GM21515 (cell line): Measurements from ENCODE around the gene RFC1.
"Not testable (repeated sequence)": the region's sequence is repeated elsewhere in the genome, so short reads cannot be mapped to it uniquely, and the experiment has no call there.

Experiments
- ATAC-seq: cut with Tn5 transposase; IDR thresholded peaks from one replicate; pipeline ENCODE4 v1.9.1; 2021; ENCODE audit not compliant: unreplicated experiment

The RFC1 gene, protein sequence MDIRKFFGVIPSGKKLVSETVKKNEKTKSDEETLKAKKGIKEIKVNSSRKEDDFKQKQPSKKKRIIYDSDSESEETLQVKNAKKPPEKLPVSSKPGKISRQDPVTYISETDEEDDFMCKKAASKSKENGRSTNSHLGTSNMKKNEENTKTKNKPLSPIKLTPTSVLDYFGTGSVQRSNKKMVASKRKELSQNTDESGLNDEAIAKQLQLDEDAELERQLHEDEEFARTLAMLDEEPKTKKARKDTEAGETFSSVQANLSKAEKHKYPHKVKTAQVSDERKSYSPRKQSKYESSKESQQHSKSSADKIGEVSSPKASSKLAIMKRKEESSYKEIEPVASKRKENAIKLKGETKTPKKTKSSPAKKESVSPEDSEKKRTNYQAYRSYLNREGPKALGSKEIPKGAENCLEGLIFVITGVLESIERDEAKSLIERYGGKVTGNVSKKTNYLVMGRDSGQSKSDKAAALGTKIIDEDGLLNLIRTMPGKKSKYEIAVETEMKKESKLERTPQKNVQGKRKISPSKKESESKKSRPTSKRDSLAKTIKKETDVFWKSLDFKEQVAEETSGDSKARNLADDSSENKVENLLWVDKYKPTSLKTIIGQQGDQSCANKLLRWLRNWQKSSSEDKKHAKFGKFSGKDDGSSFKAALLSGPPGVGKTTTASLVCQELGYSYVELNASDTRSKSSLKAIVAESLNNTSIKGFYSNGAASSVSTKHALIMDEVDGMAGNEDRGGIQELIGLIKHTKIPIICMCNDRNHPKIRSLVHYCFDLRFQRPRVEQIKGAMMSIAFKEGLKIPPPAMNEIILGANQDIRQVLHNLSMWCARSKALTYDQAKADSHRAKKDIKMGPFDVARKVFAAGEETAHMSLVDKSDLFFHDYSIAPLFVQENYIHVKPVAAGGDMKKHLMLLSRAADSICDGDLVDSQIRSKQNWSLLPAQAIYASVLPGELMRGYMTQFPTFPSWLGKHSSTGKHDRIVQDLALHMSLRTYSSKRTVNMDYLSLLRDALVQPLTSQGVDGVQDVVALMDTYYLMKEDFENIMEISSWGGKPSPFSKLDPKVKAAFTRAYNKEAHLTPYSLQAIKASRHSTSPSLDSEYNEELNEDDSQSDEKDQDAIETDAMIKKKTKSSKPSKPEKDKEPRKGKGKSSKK

DNA sequence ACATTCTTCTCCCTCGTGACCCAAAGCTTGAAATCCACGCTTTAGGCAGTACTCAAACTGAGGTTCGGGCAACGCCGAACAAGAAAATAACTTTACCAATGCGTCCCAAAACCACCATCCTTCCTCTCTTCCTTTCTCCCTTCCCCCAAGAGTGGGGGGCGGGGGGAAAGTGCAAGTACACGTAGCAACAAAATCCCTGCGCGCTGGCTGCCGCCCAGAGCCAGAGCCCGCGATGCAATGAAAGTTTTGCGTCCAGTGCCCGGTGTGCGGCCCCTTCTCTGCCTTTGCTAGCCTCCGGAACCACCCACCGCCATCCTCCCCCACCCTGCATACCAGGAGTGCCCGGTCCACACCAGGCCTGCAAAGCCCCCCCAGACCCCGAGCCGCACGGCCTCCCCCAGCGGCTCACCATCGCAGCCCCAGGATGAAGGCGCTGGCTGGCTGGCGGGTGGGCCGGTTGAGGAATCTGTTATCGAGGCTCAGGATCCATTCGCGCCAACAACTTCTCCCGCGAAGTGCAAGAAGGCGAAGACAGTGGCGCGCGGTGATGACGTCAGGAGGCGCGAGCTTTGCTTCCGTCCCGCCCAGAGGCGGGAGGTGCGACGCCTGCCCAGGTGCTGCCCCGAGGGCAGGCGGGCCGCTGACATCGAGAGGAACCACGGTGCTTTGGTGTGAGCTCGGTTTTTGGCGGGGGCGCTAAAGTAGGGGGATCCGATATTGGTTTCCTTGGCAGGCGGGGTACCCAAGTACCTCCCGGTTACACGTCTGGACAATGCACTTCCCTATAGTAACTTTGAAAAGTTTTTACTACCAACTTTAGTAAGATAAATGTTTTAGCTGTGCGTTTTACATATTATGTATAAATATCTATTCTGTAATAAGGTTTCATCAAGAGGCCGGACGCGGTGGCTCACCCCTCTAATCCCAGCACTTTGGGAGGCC lies at the start of gene RFC1:
Gene RFC1, minus strand, starts transcription at position 533 of the 942 bp plus-strand sequence. Its CDS starts 121 bp downstream, at position 412.
- ATAC-seq, result peak; percentile 81

DNA sequence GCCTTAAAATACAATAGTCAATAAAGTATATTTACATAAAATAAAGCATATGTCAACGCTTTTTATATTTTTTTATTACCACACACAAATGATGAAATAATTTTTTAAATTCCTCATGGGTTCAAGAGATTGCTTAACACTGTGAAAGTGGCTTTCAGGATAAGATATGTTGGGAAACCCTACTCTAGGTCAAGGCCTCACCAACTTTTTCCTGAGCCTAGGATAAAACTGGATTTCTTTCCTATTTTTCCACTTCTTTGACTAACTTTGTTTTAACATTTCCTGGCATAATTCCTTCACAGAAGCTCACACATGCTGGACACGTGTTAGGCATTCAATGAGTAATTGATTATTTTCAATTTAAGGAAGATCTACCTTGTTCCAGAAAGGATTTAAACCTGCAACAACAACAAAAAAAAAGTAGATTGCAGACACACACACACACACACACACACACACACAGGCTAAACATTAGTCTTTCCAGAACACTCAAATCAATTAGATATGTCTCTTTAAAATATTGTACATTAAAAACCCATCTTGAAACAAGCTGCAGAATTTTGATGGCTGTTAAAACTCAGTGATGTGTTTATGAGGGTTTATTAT lies 49.6 kb upstream of the RFC1 start:
- no peak for ATAC-seq

DNA sequence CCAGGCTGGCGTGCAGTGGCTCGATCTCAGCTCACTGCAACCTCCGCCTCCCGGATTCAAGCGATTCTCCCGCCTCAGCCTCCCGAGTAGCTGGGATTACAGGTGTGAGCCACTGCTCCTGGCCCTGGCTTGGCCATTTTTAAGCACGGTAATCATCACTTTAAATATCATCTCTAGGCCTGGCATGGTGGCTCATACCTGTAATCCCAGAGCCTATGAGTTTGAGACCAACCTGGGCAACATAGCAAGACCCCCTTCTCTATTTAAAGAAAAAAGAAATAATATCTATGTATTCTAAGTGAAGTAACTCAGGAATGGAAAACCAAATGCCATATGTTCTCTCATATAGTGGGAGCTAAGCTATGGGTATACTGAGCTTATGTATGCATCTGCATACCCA lies 45.4 kb upstream of the RFC1 start:
- ATAC-seq, result not testable (repeated sequence)

DNA sequence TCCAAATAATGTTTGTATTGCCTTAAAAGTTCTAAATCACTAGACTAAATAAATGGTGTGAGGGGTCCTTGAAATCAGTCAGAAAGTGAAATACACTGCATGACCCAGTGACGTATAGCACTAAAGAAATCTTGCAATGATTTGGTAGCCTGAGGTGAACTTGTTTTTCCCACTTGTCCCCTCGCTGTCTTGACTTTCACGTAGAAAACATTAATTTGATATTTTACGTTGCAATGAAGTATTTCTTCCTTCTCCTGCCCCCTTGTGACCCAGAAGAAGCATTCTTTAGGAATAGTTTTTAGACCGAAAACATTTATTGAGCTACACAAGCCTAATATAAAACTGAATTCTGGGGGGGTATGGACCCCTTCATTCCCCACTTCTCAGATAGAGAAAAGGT lies 44.3 kb upstream of the RFC1 start:
- no peak for ATAC-seq

DNA sequence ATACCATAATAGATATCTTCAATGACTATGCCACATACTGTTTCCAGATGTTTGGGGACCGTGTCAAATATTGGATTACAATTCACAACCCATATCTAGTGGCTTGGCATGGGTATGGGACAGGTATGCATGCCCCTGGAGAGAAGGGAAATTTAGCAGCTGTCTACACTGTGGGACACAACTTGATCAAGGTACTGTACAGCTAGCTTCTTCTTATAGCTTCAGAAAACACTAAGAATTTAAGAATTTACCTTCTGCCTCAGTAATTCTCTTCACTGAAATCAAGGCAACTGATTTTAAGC lies 41.4 kb upstream of the RFC1 start:
- ATAC-seq, result no peak

DNA sequence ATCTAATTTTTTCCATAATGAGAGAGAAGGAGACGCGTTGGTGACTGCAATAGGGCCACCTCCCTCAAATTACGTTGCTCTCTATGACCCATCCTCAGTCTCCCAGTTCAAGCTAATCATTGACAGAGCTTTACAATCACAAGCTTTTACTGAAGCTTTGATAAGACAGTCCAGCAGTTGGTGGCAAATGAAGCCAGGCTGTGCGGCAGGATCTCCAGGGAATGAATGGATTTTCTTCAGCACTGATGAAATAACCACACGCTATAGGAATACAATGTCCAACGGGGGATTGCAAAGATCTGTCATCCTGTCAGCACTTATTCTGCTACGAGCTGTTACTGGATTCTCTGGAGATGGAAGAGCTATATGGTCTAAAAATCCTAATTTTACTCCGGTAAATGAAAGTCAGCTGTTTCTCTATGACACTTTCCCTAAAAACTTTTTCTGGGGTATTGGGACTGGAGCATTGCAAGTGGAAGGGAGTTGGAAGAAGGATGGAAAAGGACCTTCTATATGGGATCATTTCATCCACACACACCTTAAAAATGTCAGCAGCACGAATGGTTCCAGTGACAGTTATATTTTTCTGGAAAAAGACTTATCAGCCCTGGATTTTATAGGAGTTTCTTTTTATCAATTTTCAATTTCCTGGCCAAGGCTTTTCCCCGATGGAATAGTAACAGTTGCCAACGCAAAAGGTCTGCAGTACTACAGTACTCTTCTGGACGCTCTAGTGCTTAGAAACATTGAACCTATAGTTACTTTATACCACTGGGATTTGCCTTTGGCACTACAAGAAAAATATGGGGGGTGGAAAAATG lies 40.8 kb upstream of the RFC1 start, which contains the start of gene KLB:
Gene KLB, plus strand, starts transcription at position 168 of the 821 bp plus-strand sequence. Its CDS starts 20 bp downstream, at position 188.
- ATAC-seq, result no peak

DNA sequence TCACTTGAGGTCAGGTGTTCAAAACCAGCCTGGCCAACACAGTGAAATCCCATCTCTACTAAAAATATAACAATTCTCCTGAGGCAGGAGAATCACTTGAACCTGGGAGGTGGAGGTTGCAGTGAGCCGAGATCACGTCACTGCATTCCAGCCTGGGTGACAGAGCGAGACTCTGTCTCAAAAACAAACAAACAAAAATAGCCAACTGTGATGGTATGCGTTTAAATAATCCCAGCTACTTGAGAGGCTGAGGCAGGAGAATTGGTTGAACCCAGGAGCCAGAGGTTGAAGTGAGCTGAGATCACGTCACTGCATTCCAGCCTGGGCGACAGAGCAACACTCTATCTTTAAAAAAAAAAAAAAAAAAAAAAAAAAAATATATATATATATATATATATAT lies 35.5 kb upstream of the RFC1 start:
- not testable (repeated sequence) for ATAC-seq

DNA sequence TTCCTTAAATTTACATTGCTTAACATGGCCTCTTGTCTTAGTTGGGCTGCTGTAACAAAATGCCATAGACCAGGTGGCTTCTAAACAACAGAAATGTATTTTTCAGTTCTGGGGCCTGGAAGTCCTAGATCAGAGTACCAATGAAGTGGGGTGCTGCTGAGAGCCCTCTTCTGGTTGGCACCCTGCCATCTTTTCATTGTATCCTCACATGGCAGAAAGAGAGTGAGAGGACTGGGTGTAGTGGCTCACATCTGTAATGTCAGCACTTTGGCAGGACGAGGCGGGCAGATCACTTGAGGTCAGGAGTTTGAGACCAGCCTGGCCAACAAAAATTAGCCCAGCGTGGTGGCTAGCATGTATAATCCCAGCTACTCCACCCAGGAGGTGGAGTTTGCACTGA lies 28.5 kb upstream of the RFC1 start:
- ATAC-seq, result no peak

DNA sequence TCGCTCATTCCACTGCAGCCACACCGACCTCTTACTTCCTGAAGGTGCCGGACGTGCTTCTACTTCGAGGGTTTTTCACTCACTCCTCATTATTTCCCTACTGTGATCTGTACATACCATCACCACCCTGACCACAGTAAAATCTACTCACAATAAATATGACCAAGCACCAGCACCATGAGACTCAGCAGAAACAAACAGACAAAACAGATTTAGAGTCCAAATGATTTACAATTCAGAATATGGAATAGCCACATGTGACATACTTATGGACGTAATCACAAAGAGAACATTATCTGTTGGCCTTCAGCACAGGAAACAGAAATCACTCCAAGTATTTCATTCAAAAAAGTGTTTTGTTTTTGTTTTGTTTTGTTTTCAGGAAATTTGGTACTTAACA lies 24.4 kb upstream of the RFC1 start:
- ATAC-seq, result no peak

DNA sequence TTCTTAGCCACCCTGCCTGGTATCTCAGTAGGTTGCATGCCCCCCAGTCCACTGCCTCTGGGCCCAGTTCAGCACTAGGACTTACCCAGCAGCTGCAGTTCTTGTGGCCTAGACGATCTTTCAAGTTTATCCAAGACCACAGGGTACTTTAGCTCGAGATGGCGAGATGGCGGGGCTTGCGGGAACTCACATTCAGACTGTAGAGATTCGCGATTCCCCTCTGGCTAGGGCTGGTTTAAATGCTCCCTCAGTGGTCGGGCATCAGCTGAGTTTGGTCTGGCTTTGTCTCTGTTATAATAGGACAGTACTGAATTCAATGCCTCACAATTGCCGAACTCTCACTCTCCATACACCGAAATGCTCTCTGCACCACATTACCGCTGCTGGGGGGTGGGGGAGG lies 18.4 kb upstream of the RFC1 start:
- no peak for ATAC-seq

DNA sequence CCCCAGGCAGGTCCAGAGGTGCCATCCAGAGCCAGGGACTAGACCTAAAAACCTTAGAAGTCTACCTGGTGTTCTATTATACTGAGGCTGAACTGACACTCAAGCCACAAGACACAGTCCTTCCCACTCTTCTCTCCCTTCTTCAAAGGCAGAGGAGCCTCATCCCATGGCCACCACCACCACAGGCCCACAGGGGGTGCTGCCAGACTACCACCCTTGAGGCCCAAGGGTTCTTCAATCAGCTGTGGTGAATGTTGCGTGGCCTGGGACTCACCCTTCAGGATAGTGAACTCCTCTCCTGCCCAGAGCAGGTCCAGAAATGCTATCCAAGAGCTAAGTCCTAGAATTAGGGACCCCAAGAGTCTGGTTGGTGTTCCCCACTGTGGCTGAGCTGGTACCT lies 17.5 kb upstream of the RFC1 start:
- ATAC-seq, result no peak

DNA sequence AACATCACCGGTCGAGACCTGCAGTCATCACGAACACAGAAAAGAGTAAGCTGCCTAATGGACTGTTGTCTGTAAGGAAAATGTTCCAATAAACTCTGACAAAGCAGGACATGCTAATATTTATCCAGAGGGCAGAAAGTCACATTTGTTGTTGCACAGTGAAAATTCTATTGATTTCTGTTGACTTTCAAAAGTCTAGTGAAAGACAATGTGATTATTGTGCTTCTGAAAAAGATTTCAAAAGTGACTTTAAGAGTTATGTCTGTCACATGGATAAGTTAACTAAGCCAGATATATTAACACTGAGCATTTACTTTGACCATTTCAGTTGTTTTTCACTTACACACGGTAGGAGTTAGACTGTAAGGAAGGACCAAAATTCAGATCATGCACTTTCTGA lies 9.3 kb upstream of the RFC1 start:
- no peak for ATAC-seq

DNA sequence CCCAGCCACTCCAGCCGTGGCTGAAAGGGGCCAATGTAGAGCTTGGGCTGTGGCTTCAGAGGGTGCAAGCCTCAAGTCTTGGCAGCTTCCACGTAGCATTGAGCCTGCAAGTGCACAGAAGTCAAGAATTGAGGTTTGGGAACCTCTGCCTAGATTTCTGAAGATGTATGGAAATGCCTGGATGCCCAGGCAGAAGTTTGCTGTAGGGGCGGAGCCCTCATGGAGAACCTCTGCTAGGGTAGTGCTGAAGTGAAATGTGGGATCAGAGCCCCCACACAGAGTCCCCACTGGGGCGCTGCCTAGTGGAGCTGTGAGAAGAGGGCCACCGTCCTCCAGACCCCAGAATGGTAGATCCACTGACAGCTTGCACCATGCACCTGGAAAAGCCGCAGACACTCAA lies 5.0 kb upstream of the RFC1 start:
- ATAC-seq, result not testable (repeated sequence)

DNA sequence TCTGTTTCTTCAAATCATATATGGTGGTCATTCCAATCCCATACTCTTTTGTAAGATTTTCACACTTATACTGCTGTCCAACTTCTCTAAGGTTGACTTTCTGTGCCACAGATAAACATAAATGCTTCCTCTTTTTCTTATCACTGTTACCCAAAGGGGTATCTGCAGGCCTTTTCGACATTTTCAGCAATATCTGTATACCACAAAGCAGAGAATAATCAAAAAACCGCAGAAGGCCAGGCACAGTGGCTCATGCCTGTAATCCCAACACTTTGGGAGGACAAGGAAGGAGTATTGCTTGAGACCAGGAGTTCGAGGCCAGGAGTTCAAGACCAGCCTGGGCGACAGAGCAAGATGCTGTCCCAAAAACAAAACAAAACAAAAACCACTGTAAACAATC lies 3.1 kb upstream of the RFC1 start:
- ATAC-seq, result no peak

DNA sequence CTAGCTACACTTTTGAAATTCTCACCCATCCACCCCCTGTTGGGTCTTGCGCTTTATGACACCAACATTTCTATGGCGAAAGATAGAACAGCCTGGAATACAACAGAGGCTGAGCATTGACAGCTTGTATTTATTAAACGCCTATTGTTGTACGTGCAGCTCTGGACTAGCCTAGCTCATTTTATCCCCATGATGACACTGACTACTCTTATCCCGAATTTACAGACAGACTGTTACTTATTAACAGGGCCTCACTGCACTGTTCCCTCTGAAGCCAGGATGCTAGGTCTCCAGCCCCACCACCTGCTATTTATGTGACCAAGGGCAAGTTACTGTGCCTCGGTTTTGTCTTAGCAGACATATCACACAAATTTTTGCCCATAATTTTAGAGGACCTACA lies 1.0 kb upstream of the RFC1 start:
- no peak for ATAC-seq

DNA sequence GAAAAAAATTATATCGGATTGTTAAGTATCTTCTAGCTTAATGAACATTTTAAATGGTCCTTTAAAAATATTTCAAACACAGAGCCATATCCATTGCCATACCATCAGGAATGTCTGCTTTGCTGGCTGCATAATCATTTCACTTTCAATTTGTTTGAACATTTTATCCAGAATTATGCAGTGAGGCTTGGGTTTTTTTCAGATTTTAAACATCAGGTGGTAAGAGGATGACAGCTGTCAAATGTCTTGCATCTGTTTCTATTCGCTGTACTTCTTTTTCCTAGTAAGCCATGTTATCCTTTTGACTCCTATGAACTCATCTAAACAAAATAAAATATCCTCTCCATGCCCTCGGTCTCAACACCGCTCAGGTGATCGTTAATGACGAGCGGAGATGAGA lies 802 bp downstream of the RFC1 start:
- no peak for ATAC-seq

DNA sequence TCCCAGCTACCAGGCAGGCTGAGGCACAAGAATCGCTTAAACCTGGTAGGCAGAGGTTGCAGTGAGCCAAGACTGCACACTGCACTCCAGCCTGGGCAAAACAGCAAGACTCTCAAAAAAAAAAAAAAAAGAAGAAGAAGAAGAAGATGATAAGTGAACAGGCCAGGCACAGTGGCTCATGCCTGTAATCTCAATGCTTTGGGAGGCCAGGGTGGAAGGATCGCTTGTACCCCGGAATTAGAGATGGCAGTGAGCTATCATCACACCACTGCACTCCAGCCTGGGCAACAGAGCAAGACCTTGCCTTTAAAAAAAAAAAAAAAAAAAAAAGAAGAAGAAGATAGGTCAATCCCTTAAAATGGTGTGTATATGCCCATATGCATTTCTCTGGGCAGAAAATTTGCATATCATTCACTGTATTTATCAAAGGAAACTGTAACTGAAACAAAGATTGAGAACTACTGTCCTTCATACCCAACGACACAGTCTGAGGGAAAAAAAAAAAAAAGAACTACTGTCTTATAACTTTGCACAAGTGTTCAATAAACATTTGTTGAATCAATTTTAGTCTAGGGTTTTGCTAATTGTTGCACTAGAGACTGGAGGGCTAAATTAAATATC lies 2.3 kb downstream of the RFC1 start:
- no peak for ATAC-seq

DNA sequence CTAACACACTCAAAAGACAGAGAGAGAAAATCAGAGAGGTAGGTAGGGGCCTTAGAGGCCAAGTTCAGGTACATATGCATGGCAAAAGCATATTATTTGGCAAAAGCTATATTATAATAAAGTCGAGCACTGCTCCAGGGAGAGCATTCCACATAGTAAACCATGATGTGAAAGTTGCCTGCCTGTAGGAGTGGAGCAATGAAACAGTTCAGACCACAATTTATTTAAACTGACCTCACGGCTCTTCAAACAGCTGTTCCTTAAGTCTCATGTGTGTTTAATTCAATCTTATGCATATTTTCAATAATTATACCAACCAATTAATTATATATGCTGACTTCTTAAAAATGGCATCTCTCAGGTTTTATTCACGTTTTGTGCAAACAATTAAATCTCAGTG lies 3.3 kb downstream of the RFC1 start:
- no peak for ATAC-seq

DNA sequence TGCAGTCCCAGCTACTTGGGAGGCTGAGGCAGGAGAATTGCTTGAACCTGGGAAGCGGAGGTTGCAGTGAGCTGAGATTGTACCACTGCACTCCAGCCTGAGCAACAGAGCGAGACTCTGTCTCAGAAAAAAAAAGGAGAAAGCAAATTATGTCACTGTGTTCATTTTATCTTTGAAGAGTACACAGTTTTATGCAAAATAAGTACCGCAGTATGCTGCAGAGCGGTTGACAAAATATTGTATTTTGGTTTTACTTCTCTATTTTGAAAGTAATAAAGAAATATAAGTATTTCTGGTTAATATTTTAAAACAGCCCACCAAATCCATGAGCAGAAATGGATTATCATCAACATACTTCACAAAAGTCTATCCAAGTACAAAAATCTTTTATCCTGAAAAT lies 5.6 kb downstream of the RFC1 start:
- not testable (repeated sequence) for ATAC-seq
